SU-DHL-6 (cell line): ENCODE data around the gene RBMS3.

Experiments
- H2AFZ ChIP-seq: fragments of 200-600 bp; sonication (generic); 2 replicates; pipeline ENCODE4 v1.6.1; 2014; ENCODE audit warnings: low read depth, mild to moderate bottlenecking, moderate library complexity, mixed read lengths, antibody characterized with exemption, low read length; ENCODE audit not compliant: severe bottlenecking
- H3F3A ChIP-seq: fragments of 200-600 bp; shearing (Covaris generic); 2 replicates; pipeline ENCODE4 v1.6.0; 2016; ENCODE audit warnings: antibody characterized with exemption, mild to moderate bottlenecking; ENCODE audit not compliant: insufficient read depth
- H3K27ac ChIP-seq: fragments of 200-600 bp; sonication (generic); 2 replicates; pipeline ENCODE4 v1.5.1; 2016; ENCODE audit warnings: low read depth, mild to moderate bottlenecking, low read length, moderate library complexity, mixed read lengths
- H3K27me3 ChIP-seq: fragments of 200-600 bp; sonication (generic), shearing (Covaris generic); 2 replicates; pipeline ENCODE4 v1.6.0; 2014; ENCODE audit warnings: mild to moderate bottlenecking, low read length
- H3K36me3 ChIP-seq: fragments of 200-600 bp; sonication (generic); 2 replicates; pipeline ENCODE4 v1.6.1; 2014; ENCODE audit warnings: mild to moderate bottlenecking, low read length, mixed read lengths
- H3K4me2 ChIP-seq: fragments of 300-600, 200-600 bp; shearing (Covaris generic), sonication (generic); 2 replicates; pipeline ENCODE4 v1.6.0; 2014; ENCODE audit warnings: low read length, low read depth, mild to moderate bottlenecking; ENCODE audit not compliant: poor library complexity, severe bottlenecking
- H3K4me3 ChIP-seq: fragments of 200-600 bp; sonication (generic); 2 replicates; pipeline ENCODE4 v1.5.1; 2014; ENCODE audit warnings: antibody characterized with exemption, low read length, mild to moderate bottlenecking, mixed read lengths; ENCODE audit not compliant: insufficient read depth, poor library complexity, severe bottlenecking
- H3K79me2 ChIP-seq: fragments of 200-600 bp; sonication (generic); 2 replicates; pipeline ENCODE4 v1.6.1; 2014; ENCODE audit warnings: mild to moderate bottlenecking, low read length, moderate library complexity; ENCODE audit not compliant: insufficient read depth
- H3K9ac ChIP-seq: fragments of 200-600 bp; sonication (generic); 2 replicates; pipeline ENCODE4 v1.7.0; 2014; ENCODE audit warnings: mild to moderate bottlenecking, low read length
- H3K9me2 ChIP-seq: fragments of 200-600 bp; sonication (generic); replicated peaks from 2 replicates; pipeline ENCODE4 v1.6.1; 2014; ENCODE audit warnings: low read length; ENCODE audit not compliant: insufficient read depth
- H3K9me3 ChIP-seq: fragments of 200-600 bp; sonication (generic); 2 replicates; pipeline ENCODE4 v1.6.1; 2014; ENCODE audit warnings: low read length, mixed read lengths; ENCODE audit not compliant: insufficient read depth
- H4K20me1 ChIP-seq: fragments of 200-600 bp; sonication (generic); 2 replicates; pipeline ENCODE4 v1.6.1; 2014; ENCODE audit warnings: low read depth, mild to moderate bottlenecking, antibody characterized with exemption, low read length, moderate library complexity, mixed read lengths
- CTCF ChIP-seq: fragments of 200-600 bp; sonication (generic); IDR thresholded peaks from one replicate; pipeline ENCODE4 v1.5.1; 2017; ENCODE audit warnings: antibody characterized with exemption, mild to moderate bottlenecking, low read length, moderate library complexity; ENCODE audit not compliant: insufficient read depth, poor library complexity, severe bottlenecking
- EZH2phosphoT487 ChIP-seq: fragments of 200-600 bp; sonication (generic), shearing (Covaris generic); conservative IDR thresholded peaks from 2 replicates; pipeline ENCODE4 v1.6.1; 2018; ENCODE audit warnings: mild to moderate bottlenecking, antibody characterized with exemption, low read length, moderate library complexity, mixed read lengths

Gene RBMS3

GRCh38 chr3:29502771-29503170, 221.9 kb downstream of the RBMS3 start:
- Histone ChIP-seq H3K79me2 (no peaks in the 10 kb centered on the region), H3K36me3 (0 out of 2 replicates have a peak, but pooled peaks cover 2% of the 10 kb centered on the region), H3K9me3 (no peaks in the 10 kb centered on the region), H3K27me3 (no peaks in the 10 kb centered on the region), H3K9ac (no peak overlapping the region), H3F3A (no peaks in the 10 kb centered on the region), H3K27ac (no peak overlapping the region), H3K4me3 (no peak overlapping the region), H3K9me2 (no peaks in the 10 kb centered on the region), H4K20me1 (no peaks in the 10 kb centered on the region), H2AFZ (no peak overlapping the region), H3K4me2 (no peak overlapping the region)
- TF ChIP-seq CTCF (no peak), EZH2phosphoT487 (no peak)

GRCh38 chr3:29503314-29503713, 222.4 kb downstream of the RBMS3 start:
- Histone ChIP-seq H4K20me1 (no peaks in the 10 kb centered on the region), H2AFZ (no peak overlapping the region), H3K9me2 (no peaks in the 10 kb centered on the region), H3K9me3 (no peaks in the 10 kb centered on the region), H3K27me3 (no peaks in the 10 kb centered on the region), H3K4me2 (no peak overlapping the region), H3K79me2 (no peaks in the 10 kb centered on the region), H3K9ac (no peak overlapping the region), H3K27ac (no peak overlapping the region), H3F3A (no peaks in the 10 kb centered on the region), H3K36me3 (0 out of 2 replicates have a peak, but pooled peaks cover 2% of the 10 kb centered on the region), H3K4me3 (no peak overlapping the region)
- no peak for TF ChIP-seq EZH2phosphoT487
- no peak for TF ChIP-seq CTCF

- Histone ChIP-seq H3K9ac (no peak overlapping the region), H3K4me2 (no peak overlapping the region), H3K9me2 (no peaks in the 10 kb centered on the region), H3K4me3 (no peak overlapping the region), H2AFZ (no peak overlapping the region), H3K27me3 (no peaks in the 10 kb centered on the region), H3F3A (no peaks in the 10 kb centered on the region), H3K9me3 (no peaks in the 10 kb centered on the region), H3K79me2 (no peaks in the 10 kb centered on the region), H3K27ac (no peak overlapping the region), H3K36me3 (0 out of 2 replicates have a peak, but pooled peaks cover 2% of the 10 kb centered on the region), H4K20me1 (no peaks in the 10 kb centered on the region)
- TF ChIP-seq CTCF (no peak), EZH2phosphoT487 (no peak)
Observed at GRCh38 chr3:29503958-29504357, 223.1 kb downstream of the RBMS3 start.

GRCh38 chr3:29506502-29506901, 225.6 kb downstream of the RBMS3 start:
- no peak overlapping the region for H3K4me3 ChIP-seq
- no peak overlapping the region for H2AFZ ChIP-seq
- no peak overlapping the region for H3K9ac ChIP-seq
- no peak overlapping the region for H3K27ac ChIP-seq
- no peaks in the 10 kb centered on the region for H3K79me2 ChIP-seq
- no peaks in the 10 kb centered on the region for H3K27me3 ChIP-seq
- H3K36me3 ChIP-seq = 0 out of 2 replicates have a peak, but pooled peaks cover 2% of the 10 kb centered on the region
- H3K9me2 ChIP-seq = no peaks in the 10 kb centered on the region
- no peak for TF ChIP-seq EZH2phosphoT487
- no peak for TF ChIP-seq CTCF
- no peaks in the 10 kb centered on the region for H3F3A ChIP-seq
- no peak overlapping the region for H3K4me2 ChIP-seq
- no peaks in the 10 kb centered on the region for H3K9me3 ChIP-seq
- no peaks in the 10 kb centered on the region for H4K20me1 ChIP-seq
